ENCODE data around the gene ITGB1. TPM values are rescaled to one million over a fixed set of nuclear protein-coding genes. Genes with fewer than 3 reads are reported as not detected.
A peak's percentile ranks its signal among the peaks of the same experiment; 100 is the strongest.
"Not testable (repeated sequence)": the region's sequence is repeated elsewhere in the genome, so short reads cannot be mapped to it uniquely, and the experiment has no call there.

ITGB1 gene
- total RNA-seq, 1 experiment from 2014 or later: 421 TPM

- Histone ChIP-seq H3K9me2 (ENCODE audit: insufficient read depth) (no peaks in the 10 kb centered on the region), H3K4me1 (replicated peaks; ENCODE audit: insufficient read depth) (no peaks in the 10 kb centered on the region), H4K20me1 (ENCODE audit: insufficient read depth) (no peaks in the 10 kb centered on the region; the same call in none of the 2 replicates), H3K27ac (no peak overlapping the region), H3K79me2 (ENCODE audit: low read depth) (0 out of 2 replicates have a peak, but pooled peaks cover 7% of the 10 kb centered on the region), H3K36me3 (ENCODE audit: low read depth) (peaks cover 17% of the 10 kb centered on the region), H3F3A (ENCODE audit: insufficient read depth, low read depth) (peaks cover 9% of the 10 kb centered on the region; the same call in 1 of the 2 replicates), H3K4me3 (no peak overlapping the region), H3K9me3 (ENCODE audit: insufficient read depth, low read depth) (no peaks in the 10 kb centered on the region), H3K27me3 (ENCODE audit: insufficient read depth, low read depth) (no peaks in the 10 kb centered on the region), H2AFZ (no peak overlapping the region), H3K4me2 (no peak overlapping the region)
- TF ChIP-seq EZH2 (IDR thresholded peaks at IDR 0.05; ENCODE audit: low read depth) (no peak), CTCF (conservative IDR thresholded peaks at IDR 0.05) (no peak)
- BruUV-seq (replicated peaks): TSS peak; percentile 50
- no peak for DNase-seq
- intact Hi-C loops (cut with micrococcal nuclease; ENCODE audit: unreplicated experiment): no loop called here
- ChIA-PET POLR2A (ENCODE audit: unreplicated experiment) (no interaction called here), CTCF (no interaction called here)
Measured at GRCh38 chr10:32911285-32912016, 46.6 kb downstream of the ITGB1 start.

- CTCF ChIA-PET; H3K4me2 ChIP-seq; H3K79me2 ChIP-seq (ENCODE audit: low read depth); H2AFZ ChIP-seq; BruUV-seq (replicated peaks); DNase-seq; H3K4me1 ChIP-seq (replicated peaks; ENCODE audit: insufficient read depth); H3K4me3 ChIP-seq; H3K27ac ChIP-seq; POLR2A ChIA-PET (ENCODE audit: unreplicated experiment); H3K27me3 ChIP-seq (ENCODE audit: insufficient read depth, low read depth); H4K20me1 ChIP-seq (ENCODE audit: insufficient read depth); H3K9me3 ChIP-seq (ENCODE audit: insufficient read depth, low read depth); H3K9me2 ChIP-seq (ENCODE audit: insufficient read depth); intact Hi-C loops (cut with micrococcal nuclease; ENCODE audit: unreplicated experiment): not testable (repeated sequence)
- Histone ChIP-seq H3F3A (ENCODE audit: insufficient read depth, low read depth) (peaks cover 19% of the 10 kb centered on the region; the same call in 1 of the 2 replicates), H3K36me3 (ENCODE audit: low read depth) (peaks cover 24% of the 10 kb centered on the region)
Measured at GRCh38 chr10:32909970-32910369, 48.1 kb downstream of the ITGB1 start.

GRCh38 chr10:32909456-32909855 is 48.6 kb downstream of the ITGB1 start:
- TF ChIP-seq EZH2 (IDR thresholded peaks at IDR 0.05; ENCODE audit: low read depth): no peak
- no peak for TF ChIP-seq CTCF (conservative IDR thresholded peaks at IDR 0.05)
- Histone ChIP-seq H3K36me3 (ENCODE audit: low read depth) (peaks cover 29% of the 10 kb centered on the region), H3K4me1 (replicated peaks; ENCODE audit: insufficient read depth) (no peaks in the 10 kb centered on the region), H3K9me3 (ENCODE audit: insufficient read depth, low read depth) (no peaks in the 10 kb centered on the region), H3K4me3 (no peak overlapping the region), H3F3A (ENCODE audit: insufficient read depth, low read depth) (peaks cover 22% of the 10 kb centered on the region; the same call in 1 of the 2 replicates), H3K27ac (no peak overlapping the region), H3K4me2 (no peak overlapping the region), H3K79me2 (ENCODE audit: low read depth) (0 out of 2 replicates have a peak, but pooled peaks cover 3% of the 10 kb centered on the region), H4K20me1 (ENCODE audit: insufficient read depth) (no peaks in the 10 kb centered on the region; the same call in 1 of the 2 replicates), H2AFZ (no peak overlapping the region), H3K27me3 (ENCODE audit: insufficient read depth, low read depth) (no peaks in the 10 kb centered on the region), H3K9me2 (ENCODE audit: insufficient read depth) (no peaks in the 10 kb centered on the region)
- BruUV-seq (replicated peaks): no TSS peak
- intact Hi-C loops (cut with micrococcal nuclease; ENCODE audit: unreplicated experiment): no loop called here
- no peak for DNase-seq
- ChIA-PET CTCF (no interaction called here), POLR2A (ENCODE audit: unreplicated experiment) (interaction anchor here (0.6 kb wide), 1 partner anchor 101 kb away, joined by 3 read pairs; no protein-coding TSS in a partner anchor)
